DND-41 (cell line): ENCODE results near the gene NPY1R.

Source experiments
- ATAC-seq: fragments of 200-7000 bp; cut with Tn5 transposase; 3 replicates; pipeline ENCODE4 v1.9.1; 2021; ENCODE audit warnings: low read depth; ENCODE audit not compliant: insufficient read depth
- DNase-seq: peaks from one replicate; pipeline ENCODE4 v3.0.0-alpha.2; 2020
- H2AFZ ChIP-seq: 2 replicates; pipeline ENCODE4 v1.6.0; 2012; ENCODE audit warnings: low read depth, low read length
- H3K27ac ChIP-seq: 2 replicates; pipeline ENCODE4 v1.5.1; 2012; ENCODE audit warnings: low read length, inconsistent platforms
- H3K27me3 ChIP-seq: fragments of 200-600 bp; sonication (generic); 2 replicates; pipeline ENCODE4 v1.6.0; 2012; ENCODE audit warnings: low read length, mild to moderate bottlenecking, inconsistent platforms; ENCODE audit not compliant: insufficient read depth, poor library complexity
- H3K36me3 ChIP-seq: 2 replicates; pipeline ENCODE4 v1.5.1; 2012; ENCODE audit warnings: low read length, inconsistent platforms; ENCODE audit not compliant: insufficient read depth
- H3K4me1 ChIP-seq: 2 replicates; pipeline ENCODE4 v1.5.1; 2012; ENCODE audit warnings: mild to moderate bottlenecking, low read length; ENCODE audit not compliant: insufficient read depth
- H3K4me2 ChIP-seq: 2 replicates; pipeline ENCODE4 v1.6.0; 2012; ENCODE audit warnings: mild to moderate bottlenecking, moderate library complexity, low read length, inconsistent platforms; ENCODE audit not compliant: insufficient read depth
- H3K4me3 ChIP-seq, 2 experiments: fragments of 200-600 bp in 1 of 2; shearing (Covaris generic) in 1 of 2; 2 replicates each; pipeline ENCODE4 v1.5.1; 2012 to 2016; ENCODE audit warnings: inconsistent platforms in 2 of 2, low read length in 2 of 2, mild to moderate bottlenecking in 2 of 2, low read depth in 1 of 2, moderate library complexity in 1 of 2
- H3K79me2 ChIP-seq: 2 replicates; pipeline ENCODE4 v1.6.0; 2012; ENCODE audit warnings: low read length, inconsistent platforms; ENCODE audit not compliant: insufficient read depth
- H3K9ac ChIP-seq: 2 replicates; pipeline ENCODE4 v1.6.0; 2012; ENCODE audit warnings: low read depth, mild to moderate bottlenecking, inconsistent platforms, low read length, moderate library complexity
- H3K9me3 ChIP-seq: 2 replicates; pipeline ENCODE4 v1.5.1; 2012; ENCODE audit warnings: low read length, moderate library complexity, mild to moderate bottlenecking, inconsistent platforms; ENCODE audit not compliant: insufficient read depth, severe bottlenecking
- H4K20me1 ChIP-seq: 2 replicates; pipeline ENCODE4 v1.6.0; 2012; ENCODE audit warnings: low read length; ENCODE audit not compliant: insufficient read depth
- CTCF ChIP-seq: IDR thresholded peaks from 2 replicates; pipeline ENCODE4 v1.5.1; 2012; ENCODE audit warnings: borderline replicate concordance, low read length, moderate library complexity, mild to moderate bottlenecking; ENCODE audit not compliant: poor library complexity, severe bottlenecking; ENCODE audit errors: extremely low read depth
- EZH2 ChIP-seq: IDR thresholded peaks from 3 replicates; pipeline ENCODE4 v1.6.1; 2012; ENCODE audit warnings: borderline replicate concordance, low read depth, mild to moderate bottlenecking, moderate library complexity, low read length, inconsistent platforms; ENCODE audit not compliant: severe bottlenecking

The NPY1R gene

GRCh38 chr4:163279713-163280112 lies 52.7 kb downstream of the NPY1R start:
- DNase-seq = no peak
- no peak for TF ChIP-seq CTCF
- no peak for TF ChIP-seq EZH2

GRCh38 chr4:163274861-163275260 lies 57.5 kb downstream of the NPY1R start:
- Histone ChIP-seq H3K9ac (no peak overlapping the region), H3K79me2 (no peaks in the 10 kb centered on the region), H2AFZ (no peak overlapping the region), H3K4me1 (no peaks in the 10 kb centered on the region), H3K4me2 (no peak overlapping the region), H3K4me3 (no peak overlapping the region), H3K27ac (no peak overlapping the region), H3K27me3 (no peaks in the 10 kb centered on the region), H3K36me3 (no peaks in the 10 kb centered on the region), H3K9me3 (no peaks in the 10 kb centered on the region), H4K20me1 (no peaks in the 10 kb centered on the region)
- DNase-seq (no peak), ATAC-seq (no peak)
- TF ChIP-seq CTCF (no peak), EZH2 (no peak)

More at GRCh38 chr4:163279713-163280112, 52.7 kb downstream of the NPY1R start:
- no peak overlapping the region for H3K9ac ChIP-seq
- H2AFZ ChIP-seq = no peak overlapping the region
- ATAC-seq = no peak
- no peaks in the 10 kb centered on the region for H3K9me3 ChIP-seq
- no peak overlapping the region for H3K4me3 ChIP-seq
- no peaks in the 10 kb centered on the region for H4K20me1 ChIP-seq
- no peaks in the 10 kb centered on the region for H3K79me2 ChIP-seq
- H3K4me1 ChIP-seq = no peaks in the 10 kb centered on the region
- no peaks in the 10 kb centered on the region for H3K27me3 ChIP-seq
- H3K4me2 ChIP-seq = no peak overlapping the region
- no peaks in the 10 kb centered on the region for H3K36me3 ChIP-seq
- H3K27ac ChIP-seq = no peak overlapping the region
